Mesenchymal stem cell (in vitro differentiated cells and primary cell): ENCODE results near the gene JAG1.

Source experiments
- DNase-seq: peaks from one replicate; pipeline ENCODE4 v3.0.0-alpha.2; 2013
- H2AFZ ChIP-seq: one replicate; pipeline ENCODE4 v1.6.1; 2013; ENCODE audit warnings: low read depth, mild to moderate bottlenecking, control low read depth, inconsistent platforms, low read length, moderate library complexity
- H2AK5ac ChIP-seq: 2 replicates; pipeline ENCODE4 v1.6.1; 2013; ENCODE audit warnings: low read length, moderate library complexity, mild to moderate bottlenecking, inconsistent platforms; ENCODE audit not compliant: severe bottlenecking
- H2BK120ac ChIP-seq: one replicate; pipeline ENCODE4 v1.6.1; 2013; ENCODE audit warnings: low read depth, mild to moderate bottlenecking, inconsistent platforms, low read length, moderate library complexity
- H2BK12ac ChIP-seq, 2 experiments: one replicate each; pipeline ENCODE4 v1.6.1; 2013; ENCODE audit warnings: inconsistent platforms in 2 of 2, low read length in 2 of 2, mild to moderate bottlenecking in 2 of 2, moderate library complexity in 2 of 2, control low read depth in 1 of 2
- H2BK15ac ChIP-seq: one replicate; pipeline ENCODE4 v1.6.1; 2013; ENCODE audit warnings: mild to moderate bottlenecking, low read depth, inconsistent platforms; ENCODE audit not compliant: poor library complexity, severe bottlenecking
- H2BK5ac ChIP-seq: 2 replicates; pipeline ENCODE4 v1.6.1; 2013; ENCODE audit warnings: low read depth, mild to moderate bottlenecking, low read length, control low read depth, inconsistent platforms; ENCODE audit not compliant: poor library complexity, severe bottlenecking
- H3K14ac ChIP-seq, 2 experiments: one replicate each; pipeline ENCODE4 v1.6.1; 2013; ENCODE audit warnings: inconsistent platforms in 2 of 2, low read length in 2 of 2, control low read depth in 1 of 2, mild to moderate bottlenecking in 1 of 2, moderate library complexity in 1 of 2
- H3K18ac ChIP-seq, 2 experiments: one replicate each; pipeline ENCODE4 v1.6.1; 2013; ENCODE audit warnings: inconsistent platforms in 2 of 2, low read length in 2 of 2, control low read depth in 1 of 2, low read depth in 1 of 2, mild to moderate bottlenecking in 1 of 2
- H3K23ac ChIP-seq, 2 experiments: one replicate each; pipeline ENCODE4 v1.6.1; 2013; ENCODE audit warnings: inconsistent platforms in 2 of 2, low read length in 2 of 2, mild to moderate bottlenecking in 2 of 2, moderate library complexity in 2 of 2, control low read depth in 1 of 2
- H3K27ac ChIP-seq: 2 replicates; pipeline ENCODE4 v1.5.1; 2013; ENCODE audit warnings: mild to moderate bottlenecking, moderate library complexity, low read length, control low read depth, inconsistent platforms; ENCODE audit not compliant: poor library complexity, severe bottlenecking
- H3K27me3 ChIP-seq, 2 experiments: 2 replicates each; pipeline versions ENCODE4 v1.6.1 to v1.7.0; 2013; ENCODE audit warnings: low read length in 2 of 2, mild to moderate bottlenecking in 2 of 2, moderate library complexity in 2 of 2, control low read depth in 1 of 2, inconsistent platforms in 1 of 2; ENCODE audit not compliant: control insufficient read depth in 1 of 2, insufficient read depth in 1 of 2
- H3K36me3 ChIP-seq, 2 experiments: 2 replicates each; pipeline versions ENCODE4 v1.6.1 to v1.7.0; 2013; ENCODE audit warnings: low read length in 2 of 2, control low read depth in 1 of 2, inconsistent platforms in 1 of 2, low read depth in 1 of 2, mild to moderate bottlenecking in 1 of 2; ENCODE audit not compliant: insufficient read depth in 2 of 2, control insufficient read depth in 1 of 2
- H3K4ac ChIP-seq, 2 experiments: one replicate each; pipeline ENCODE4 v1.6.1; 2013; ENCODE audit warnings: inconsistent platforms in 2 of 2, low read length in 2 of 2, mild to moderate bottlenecking in 2 of 2, moderate library complexity in 2 of 2, control low read depth in 1 of 2, low read depth in 1 of 2
- H3K4me1 ChIP-seq: 2 replicates; pipeline ENCODE4 v1.6.1; 2013; ENCODE audit warnings: low read depth, low read length, control low read depth; ENCODE audit not compliant: control insufficient read depth, insufficient read depth
- H3K4me2 ChIP-seq: 2 replicates; pipeline ENCODE4 v1.6.1; 2013; ENCODE audit warnings: low read length, mild to moderate bottlenecking, inconsistent platforms; ENCODE audit not compliant: poor library complexity, severe bottlenecking
- H3K4me3 ChIP-seq, 2 experiments: 2 replicates each; pipeline versions ENCODE4 v1.5.1 to v1.7.0; 2013; ENCODE audit warnings: low read length in 2 of 2, mild to moderate bottlenecking in 2 of 2, control low read depth in 1 of 2, low read depth in 1 of 2; ENCODE audit not compliant: insufficient read depth in 1 of 2
- H3K79me1 ChIP-seq: replicated peaks from 2 replicates; pipeline ENCODE4 v1.6.1; 2013; ENCODE audit warnings: mild to moderate bottlenecking, control low read depth, low read length, inconsistent platforms; ENCODE audit not compliant: poor library complexity, severe bottlenecking
- H3K9ac ChIP-seq: 2 replicates; pipeline ENCODE4 v1.7.0; 2013; ENCODE audit warnings: mild to moderate bottlenecking, low read length, moderate library complexity
- H3K9me3 ChIP-seq: 2 replicates; pipeline ENCODE4 v1.7.0; 2013; ENCODE audit warnings: mild to moderate bottlenecking, low read length; ENCODE audit not compliant: control insufficient read depth
- H4K8ac ChIP-seq: one replicate; pipeline ENCODE4 v1.6.1; 2013; ENCODE audit warnings: inconsistent platforms, mild to moderate bottlenecking, low read length, moderate library complexity
- H4K91ac ChIP-seq: one replicate; pipeline ENCODE4 v1.6.1; 2013; ENCODE audit warnings: mild to moderate bottlenecking, low read length, inconsistent platforms
- WGBS: methylation state at CpG from one replicate; pipeline ENCODE4 v1.1.7; 2013; ENCODE audit warnings: mixed read lengths; 5-methylcytosine and 5-hydroxymethylcytosine counted together

JAG1 gene

GRCh38 chr20:10714236-10714975, 40.6 kb upstream of the JAG1 start:
- Histone ChIP-seq H3K27ac (peak overlapping the region; percentile 32), H3K9me3 (no peaks in the 10 kb centered on the region), H3K23ac (no peak overlapping the region), H2AFZ (no peak overlapping the region), H3K4me1 (peaks cover 5% of the 10 kb centered on the region), H3K4me3 (no peak overlapping the region), H3K18ac (peak overlapping the region in 1 of 2 experiments; percentile 5), H2BK15ac (no peak overlapping the region), H4K91ac (no peak overlapping the region), H3K4me2 (peak overlapping the region; percentile 25), H4K8ac (no peak overlapping the region), H2BK5ac (no peak overlapping the region), H3K79me1 (no peaks in the 10 kb centered on the region), H3K36me3 (no peaks in the 10 kb centered on the region), H3K27me3 (no peaks in the 10 kb centered on the region), H3K14ac (no peak overlapping the region), H2BK12ac (no peak overlapping the region), H2AK5ac (no peak overlapping the region), H3K4ac (no peak overlapping the region), H2BK120ac (no peak overlapping the region), H3K9ac (no peak overlapping the region)
- no peak for DNase-seq

DNA sequence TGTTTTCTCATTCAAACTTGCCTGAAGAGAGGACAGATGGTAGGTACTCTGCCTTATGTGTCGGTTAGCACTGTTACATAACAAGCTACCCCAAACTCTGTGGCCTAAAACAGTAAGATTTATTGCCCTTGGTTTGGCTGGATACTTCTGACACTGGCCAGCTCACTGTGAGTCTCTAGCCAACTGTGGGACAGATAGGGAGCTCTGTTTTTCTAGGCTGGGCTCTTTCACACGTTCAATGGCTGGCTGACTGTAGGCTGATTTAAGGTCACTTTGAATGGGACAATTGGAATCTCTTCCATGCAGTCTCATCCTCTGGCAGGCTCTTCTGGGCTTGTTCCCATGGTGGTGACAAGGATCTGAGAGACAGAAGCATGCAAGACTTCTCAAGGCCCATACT, 39.4 kb upstream of the JAG1 start:
- Histone ChIP-seq H3K18ac (no peak overlapping the region), H2BK12ac (peak overlapping the region; percentile 49 to 72), H2AK5ac (peak overlapping the region; percentile 68), H3K9me3 (no peaks in the 10 kb centered on the region), H3K4me2 (no peak overlapping the region), H2BK5ac (no peak overlapping the region), H3K4me3 (no peak overlapping the region), H3K9ac (no peak overlapping the region), H4K8ac (no peak overlapping the region), H2AFZ (no peak overlapping the region), H3K27ac (no peak overlapping the region), H3K36me3 (no peaks in the 10 kb centered on the region), H3K4ac (no peak overlapping the region), H3K14ac (no peak overlapping the region), H3K27me3 (no peaks in the 10 kb centered on the region), H2BK120ac (no peak overlapping the region), H4K91ac (no peak overlapping the region), H2BK15ac (peak overlapping the region; percentile 54), H3K4me1 (peaks cover 11% of the 10 kb centered on the region), H3K23ac (peak overlapping the region in 1 of 2 experiments; percentile 89), H3K79me1 (no peaks in the 10 kb centered on the region)
- DNase-seq: no peak
- WGBS: 53% methylated on average over 2 of the region's 2 CpGs

GRCh38 chr20:10711903-10712451, 38.2 kb upstream of the JAG1 start:
- no peak overlapping the region for H3K4me3 ChIP-seq

GRCh38 chr20:10710991-10711775, 37.4 kb upstream of the JAG1 start:
- no peak overlapping the region for H3K23ac ChIP-seq
- peak overlapping the region in 1 of 2 experiments; percentile 21 for H3K14ac ChIP-seq
- H2BK15ac ChIP-seq: no peak overlapping the region
- H3K27me3 ChIP-seq: no peaks in the 10 kb centered on the region
- H2AFZ ChIP-seq: no peak overlapping the region
- no peak overlapping the region for H2AK5ac ChIP-seq
- peak overlapping the region in 1 of 2 experiments; percentile 5 for H3K4ac ChIP-seq
- no peaks in the 10 kb centered on the region for H3K79me1 ChIP-seq
- H3K18ac ChIP-seq: peak overlapping the region in 1 of 2 experiments; percentile 81
- no peak overlapping the region for H3K4me2 ChIP-seq
- peak overlapping the region in 1 of 2 experiments; percentile 59 for H2BK12ac ChIP-seq
- H2BK5ac ChIP-seq: no peak overlapping the region
- H3K27ac ChIP-seq: peak overlapping the region; percentile 41
- no peaks in the 10 kb centered on the region for H3K36me3 ChIP-seq
- no peaks in the 10 kb centered on the region for H3K9me3 ChIP-seq
- H3K4me3 ChIP-seq: no peak overlapping the region
- H4K91ac ChIP-seq: no peak overlapping the region
- WGBS: 90% methylated on average over 5 of the region's 6 CpGs
- no peak overlapping the region for H3K9ac ChIP-seq
- no peak overlapping the region for H4K8ac ChIP-seq
- peaks cover 13% of the 10 kb centered on the region for H3K4me1 ChIP-seq
- no peak for DNase-seq
- no peak overlapping the region for H2BK120ac ChIP-seq

More at GRCh38 chr20:10711903-10712451, 38.2 kb upstream of the JAG1 start:
- no peak overlapping the region for H3K27ac ChIP-seq
- no peaks in the 10 kb centered on the region for H3K79me1 ChIP-seq
- H2BK120ac ChIP-seq: no peak overlapping the region
- H3K18ac ChIP-seq: no peak overlapping the region
- no peaks in the 10 kb centered on the region for H3K27me3 ChIP-seq
- no peak overlapping the region for H4K91ac ChIP-seq
- H3K9ac ChIP-seq: no peak overlapping the region
- H3K9me3 ChIP-seq: no peaks in the 10 kb centered on the region
- H2BK12ac ChIP-seq: peak overlapping the region in 1 of 2 experiments; percentile 73
- no peak overlapping the region for H2BK5ac ChIP-seq
- WGBS: 92% methylated on average over 4 of the region's 5 CpGs
- no peak overlapping the region for H3K4ac ChIP-seq
- no peak overlapping the region for H4K8ac ChIP-seq
- H3K4me1 ChIP-seq: peaks cover 13% of the 10 kb centered on the region
- H3K23ac ChIP-seq: no peak overlapping the region
- H3K4me2 ChIP-seq: no peak overlapping the region
- peak overlapping the region; percentile 80 for H2AK5ac ChIP-seq
- no peak overlapping the region for H3K14ac ChIP-seq
- no peak for DNase-seq
- no peaks in the 10 kb centered on the region for H3K36me3 ChIP-seq
- H2AFZ ChIP-seq: no peak overlapping the region
- H2BK15ac ChIP-seq: no peak overlapping the region
